K562 treated with DMSO at 1 percent for 48 hours (cell line): ENCODE data around the gene HIRIP3. TPM values are rescaled to one million over a fixed set of nuclear protein-coding genes. Genes with fewer than 3 reads are reported as not detected.

ENCODE experiments used
- total RNA-seq: library from RNA; unstranded; fragments of 300-600 nt; gene quantifications from 2 replicates; pipeline ENCODE4 v1.2.3, GENCODE V29; 2022; ENCODE audit warnings: low replicate concordance; ENCODE audit errors: extremely low read depth

Gene HIRIP3
- not detected in 2 replicates for total RNA-seq

DNA sequence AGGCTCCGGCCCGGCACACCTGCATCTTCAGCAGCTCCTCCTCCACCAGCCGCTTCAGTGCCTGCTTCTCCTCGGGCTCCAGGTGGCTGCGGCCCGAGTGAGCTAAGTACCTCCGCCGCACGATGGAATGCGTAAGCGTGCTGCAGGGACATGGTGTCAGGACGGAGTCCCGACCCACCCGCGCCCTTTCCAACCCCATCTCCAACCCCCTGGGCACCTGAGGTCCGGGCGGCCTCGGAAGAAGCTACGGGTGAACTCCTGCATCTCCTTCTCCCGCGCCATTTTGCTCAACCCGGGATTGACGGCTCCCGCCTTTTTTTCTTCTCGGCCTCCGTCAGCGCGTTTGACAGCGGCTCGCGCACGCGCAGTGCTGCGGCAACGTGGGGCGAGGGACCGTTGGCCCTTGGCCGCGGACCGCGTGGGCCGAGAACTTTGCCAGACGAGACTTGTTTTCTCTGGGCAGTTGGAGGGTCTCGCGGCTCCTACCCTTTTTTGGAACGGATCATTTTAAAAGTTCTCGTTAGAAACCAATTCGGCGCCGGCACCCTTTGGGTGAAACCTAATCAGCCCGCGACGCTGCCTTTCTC, at the start of gene HIRIP3:
Gene HIRIP3, minus strand, starts transcription at position 294 of the 587 bp plus-strand sequence. Its CDS starts 12 bp downstream, at position 282.

DNA sequence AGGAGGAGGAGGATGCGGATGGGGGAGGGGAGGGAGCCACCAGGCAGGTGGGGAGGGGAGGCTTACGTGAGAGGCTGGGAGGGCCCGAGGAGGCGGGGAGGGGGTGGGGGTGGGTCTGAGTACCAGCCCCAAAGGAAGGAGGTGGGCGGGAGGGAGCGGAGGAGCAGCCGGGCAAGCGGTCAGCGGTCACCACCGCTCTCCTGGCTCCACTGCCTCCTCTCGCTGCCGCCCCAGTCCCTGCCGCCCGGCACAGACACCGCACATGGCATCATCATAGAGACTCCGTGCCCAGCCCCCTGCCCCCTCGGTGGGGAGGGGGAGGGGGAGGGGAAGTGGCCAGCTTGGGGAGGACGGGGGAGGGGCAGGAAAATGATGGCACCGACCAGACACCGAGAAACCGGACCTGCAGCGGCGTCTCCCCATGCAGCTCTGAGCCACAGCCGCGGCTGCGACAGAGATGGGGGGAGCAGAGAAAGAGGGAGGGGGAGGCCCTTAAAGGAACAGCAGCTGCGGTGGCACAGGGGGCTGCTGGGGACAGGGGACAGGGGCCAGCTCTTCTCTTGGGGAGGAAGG, 35.5 kb upstream of the HIRIP3 start, which contains the start of gene TLCD3B:
Gene TLCD3B, minus strand, starts transcription at position 431 of the 573 bp plus-strand sequence. CDS start 744 bp downstream, outside the sequence.

DNA sequence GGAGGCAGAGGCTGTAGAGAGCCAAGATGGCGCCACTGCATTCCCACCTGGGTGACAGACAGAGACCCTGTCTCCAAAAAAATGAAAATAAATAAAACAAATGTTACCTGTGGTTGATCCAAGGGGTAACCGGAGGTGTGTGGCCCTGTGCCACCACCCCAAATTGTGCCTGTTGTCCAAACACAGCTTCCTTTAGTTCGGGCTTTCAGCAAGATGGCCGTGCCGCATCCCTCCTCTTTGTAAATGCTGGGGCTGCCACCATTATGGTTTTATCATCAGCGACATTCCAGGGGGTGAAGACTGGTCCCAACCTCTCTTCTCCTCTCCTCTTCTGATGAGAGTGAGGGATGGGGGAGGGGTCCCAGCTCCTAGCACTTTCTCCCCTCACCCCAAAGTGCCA, 27.5 kb upstream of the HIRIP3 start, which contains the start of gene C16orf92:
Gene C16orf92, plus strand, starts transcription at position 312 of the 400 bp plus-strand sequence. CDS start 143 bp downstream, outside the sequence.

GRCh38 chr16:30010844-30011713, 15.7 kb upstream of the HIRIP3 start, which contains the start of gene DOC2A:
Gene DOC2A (minus strand): TSS chr16:30011027. CDS start chr16:30010222, 805 bp downstream.

DNA sequence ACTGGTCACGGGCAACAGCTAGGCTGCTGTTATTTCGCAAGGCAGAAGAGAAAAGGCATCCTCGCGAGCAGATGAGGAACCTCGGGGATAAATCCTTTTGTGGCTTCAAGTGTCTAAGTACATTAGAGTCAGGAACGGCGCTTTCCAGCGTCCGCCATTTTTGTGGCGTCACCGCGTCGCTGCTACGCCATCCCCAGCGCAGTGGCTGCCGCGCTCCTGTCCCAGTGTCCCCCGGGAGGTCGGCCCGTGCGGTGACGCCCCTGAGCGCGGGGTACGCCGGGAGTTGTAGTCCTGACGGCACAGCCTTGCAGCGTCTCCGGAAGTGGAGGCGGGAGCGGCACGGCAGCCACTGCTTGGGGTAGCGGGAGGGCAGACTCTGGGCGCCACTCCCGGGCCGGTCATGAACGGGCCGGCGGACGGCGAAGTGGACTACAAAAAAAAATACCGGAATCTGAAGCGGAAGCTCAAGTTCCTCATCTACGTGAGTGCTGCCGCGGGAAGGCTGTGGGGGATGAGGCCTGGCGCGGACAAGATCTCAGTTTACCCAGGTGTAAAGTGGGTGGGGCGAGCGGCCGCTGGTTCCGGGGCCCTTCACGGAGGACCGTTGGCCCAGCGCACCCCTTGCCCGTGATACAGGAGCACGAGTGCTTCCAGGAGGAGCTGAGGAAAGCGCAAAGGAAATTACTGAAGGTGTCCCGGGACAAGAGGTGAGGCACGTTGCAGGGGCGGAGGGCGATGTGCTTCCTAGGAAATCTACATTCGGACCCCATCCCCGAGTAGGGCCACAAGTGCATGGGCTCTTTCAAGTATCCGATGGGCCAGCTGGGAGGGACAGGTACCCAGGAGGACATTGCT, 721 bp upstream of the HIRIP3 start, which contains the start of gene INO80E:
Gene INO80E, plus strand, starts transcription at position 331 of the 855 bp plus-strand sequence. Its CDS starts 70 bp downstream, at position 401.

GRCh38 chr16:29973384-29974246, 21.8 kb downstream of the HIRIP3 start, which contains the start of gene TAOK2:
Gene TAOK2 (plus strand): TSS chr16:29973868. CDS start chr16:29977773, 3,905 bp downstream.

DNA sequence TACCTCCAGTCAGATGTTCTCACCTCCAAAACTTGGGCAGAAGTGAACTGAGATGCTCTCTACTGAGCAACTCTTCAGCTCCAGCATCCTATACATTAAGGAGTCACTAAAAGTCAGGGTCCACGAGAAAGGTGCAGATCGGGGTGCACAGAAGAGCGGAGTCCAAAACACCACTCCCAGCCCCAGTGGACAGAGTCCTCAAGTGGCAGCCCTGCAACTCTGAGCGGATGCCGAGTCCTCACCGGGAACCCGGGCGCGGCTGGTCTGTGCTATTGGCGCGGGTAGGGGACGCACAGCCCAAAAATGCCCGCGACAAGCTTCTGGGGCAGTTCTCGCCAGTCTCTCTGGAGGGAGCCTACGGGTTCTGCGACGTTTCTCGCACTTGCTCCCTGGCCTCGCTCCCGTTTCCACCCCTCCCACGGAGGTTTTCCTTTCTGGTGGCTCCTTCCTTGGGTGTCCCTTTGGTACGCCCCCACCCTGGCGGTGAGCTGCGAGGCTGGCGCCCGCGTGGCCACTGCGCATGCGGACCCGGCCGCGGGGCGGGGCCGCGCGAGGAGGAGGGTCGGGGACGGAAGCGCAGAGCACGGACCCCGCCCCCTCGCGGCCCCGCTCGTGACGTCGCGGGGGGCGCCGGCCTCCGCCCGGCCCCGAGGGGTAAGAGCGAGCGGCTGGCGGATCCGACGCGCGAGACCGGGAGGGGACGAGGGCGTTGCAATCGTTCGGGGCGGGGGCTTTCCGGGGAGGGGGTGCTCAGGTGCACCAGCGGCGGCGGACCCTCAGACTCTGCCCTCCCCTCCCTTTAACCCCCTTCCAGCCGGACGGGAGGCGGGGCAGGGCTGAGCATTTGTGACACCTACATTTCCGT, 33.7 kb downstream of the HIRIP3 start, which contains the start of gene TMEM219:
Gene TMEM219, plus strand, starts transcription at position 601 of the 865 bp plus-strand sequence. CDS start 1,065 bp downstream, outside the sequence.

Other genes starting within 250 kb of the HIRIP3 start
- not detected in 2 replicates for gene C16orf54, start 249.6 kb downstream of the HIRIP3 start, total RNA-seq
- gene ZG16, start 217.4 kb downstream of the HIRIP3 start, total RNA-seq, result not detected in 2 replicates
- gene KIF22, start 204.9 kb downstream of the HIRIP3 start, total RNA-seq, result 188 TPM in 1 of 2 replicates, not detected in the other
- not detected in 2 replicates for gene MAZ, start 189.1 kb downstream of the HIRIP3 start, total RNA-seq
- gene PRRT2, start 183.4 kb downstream of the HIRIP3 start, total RNA-seq, result not detected in 2 replicates
- gene PAGR1, start 179.5 kb downstream of the HIRIP3 start, total RNA-seq, result not detected in 2 replicates
- not detected in 2 replicates for gene MVP, start 175.2 kb downstream of the HIRIP3 start, total RNA-seq
- not detected in 2 replicates for gene CDIPT, start 132.4 kb downstream of the HIRIP3 start, total RNA-seq
- not detected in 2 replicates for gene SEZ6L2, start 96.1 kb downstream of the HIRIP3 start, total RNA-seq
- not detected in 2 replicates for gene ASPHD1, start 95.1 kb downstream of the HIRIP3 start, total RNA-seq
- gene KCTD13, start 69.4 kb downstream of the HIRIP3 start, total RNA-seq, result not detected in 2 replicates
- gene TMEM219, start 33.5 kb downstream of the HIRIP3 start, total RNA-seq, result not detected in 2 replicates
- gene TAOK2, start 21.7 kb downstream of the HIRIP3 start, total RNA-seq, result not detected in 2 replicates
- gene INO80E, start 624 bp upstream of the HIRIP3 start, total RNA-seq, result not detected in 2 replicates
- not detected in 2 replicates for gene DOC2A, start 15.4 kb upstream of the HIRIP3 start, total RNA-seq
- gene C16orf92, start 27.6 kb upstream of the HIRIP3 start, total RNA-seq, result not detected in 2 replicates
- gene TLCD3B, start 35.7 kb upstream of the HIRIP3 start, total RNA-seq, result not detected in 2 replicates
- 2,195 and 3,246 TPM in 2 replicates for gene ALDOA, start 70.1 kb upstream of the HIRIP3 start, total RNA-seq
- gene PPP4C, start 80.4 kb upstream of the HIRIP3 start, total RNA-seq, result not detected in 2 replicates
- gene TBX6, start 96.3 kb upstream of the HIRIP3 start, total RNA-seq, result not detected in 2 replicates
- not detected in 2 replicates for gene YPEL3, start 100.6 kb upstream of the HIRIP3 start, total RNA-seq
- gene GDPD3, start 117.9 kb upstream of the HIRIP3 start, total RNA-seq, result not detected in 2 replicates
- gene MAPK3, start 127.6 kb upstream of the HIRIP3 start, total RNA-seq, result not detected in 2 replicates
- not detected in 2 replicates for gene CORO1A, start 188.0 kb upstream of the HIRIP3 start, total RNA-seq
- gene BOLA2B, start 198.0 kb upstream of the HIRIP3 start, total RNA-seq, result not detected in 2 replicates
- gene SLX1A, start 198.3 kb upstream of the HIRIP3 start, total RNA-seq, result not detected in 2 replicates
- not detected in 2 replicates for gene SULT1A3, start 203.6 kb upstream of the HIRIP3 start, total RNA-seq